Adrenal gland (tissue), 12 donors: Measurements from ENCODE around the gene VAMP1. TPM values are rescaled to one million over a fixed set of nuclear protein-coding genes. Genes with fewer than 3 reads are reported as not detected.

Experiments
- DNase-seq, 7 donors: peaks; one replicate each; pipeline ENCODE4 v3.0.0-alpha.2; 2019 to 2020
- H3K27ac ChIP-seq, 5 donors: fragments of 200-600 bp; sonication (generic) in 4 of 5; 1 replicate in 3 of 5; 2 replicates in 2 of 5; pipeline versions ENCODE4 v1.5.1 to v1.8.0; 2016 to 2020; ENCODE audit warnings: mild to moderate bottlenecking in 1 of 5
- H3K27me3 ChIP-seq: fragments of 200-600 bp; 2 replicates; pipeline ENCODE4 v1.8.0; 2021
- H3K36me3 ChIP-seq, 2 donors: fragments of 200-600 bp; replicated peaks in 1 of 2; 1 replicate in 1 of 2; 2 replicates in 1 of 2; pipeline versions ENCODE4 v1.5.1 to v1.8.0; 2018 to 2022
- H3K4me1 ChIP-seq, 2 donors: fragments of 200-600 bp; replicated peaks in 1 of 2; 1 replicate in 1 of 2; 2 replicates in 1 of 2; pipeline versions ENCODE4 v1.5.1 to v1.8.0; 2018 to 2021
- H3K4me3 ChIP-seq, 4 donors: fragments of 200-600 bp; sonication (generic) in 3 of 4; one replicate each; pipeline ENCODE4 v1.5.1; 2016 to 2018
- H3K9me3 ChIP-seq, 3 donors: fragments of 200-600 bp; sonication (generic) in 1 of 3; replicated peaks in 1 of 3; 1 replicate in 2 of 3; 2 replicates in 1 of 3; pipeline versions ENCODE4 v1.5.1 to v1.8.0; 2016 to 2021
- CTCF ChIP-seq, 6 experiments: fragments of 450-650 bp in 4 of 6; fragments of 200-600 bp in 2 of 6; sonication (generic) in 1 of 6; IDR thresholded peaks; 1 replicate in 5 of 6; 2 replicates in 1 of 6; pipeline versions ENCODE4 v1.5.1 to v1.8.0; 2016 to 2021; ENCODE audit warnings: antibody characterized with exemption in 6 of 6, mild to moderate bottlenecking in 2 of 6, moderate library complexity in 1 of 6
- POLR2A ChIP-seq, 2 donors: fragments of 450-650 bp; IDR thresholded peaks; one replicate each; pipeline ENCODE4 v1.6.1; 2017; ENCODE audit warnings: antibody characterized with exemption in 2 of 2, mild to moderate bottlenecking in 2 of 2, moderate library complexity in 1 of 2
- WGBS, 4 donors: extraction: QIAGEN DNeasy Blood & Tissue Kit in 2 of 4; methylation state at CpG; one replicate each; pipeline versions ENCODE4 v1.1.5 to v1.1.7; 2013 to 2017; 5-methylcytosine and 5-hydroxymethylcytosine counted together
- intact Hi-C, 2 donors: fragments of 100-400 bp; cut with DNase I; formaldehyde crosslinking; loops; one replicate each; pipeline versions ENCODE4 v1.14.1 to v1.15.0; 2022 to 2023
- polyA plus RNA-seq, 3 donors: library from polyadenylated mRNA; stranded (reverse); fragments of 200-250 nt in 2 of 3; fragments of 350-450 nt in 1 of 3; fragmentation: Illumina TruSeq in 1 of 3; extraction: RNeasy Lipid Tissue Mini Kit (QIAGEN cat#74804) in 1 of 3; gene quantifications; one replicate each; pipeline ENCODE4 v1.2.3, GENCODE V29; 2013 to 2014
- total RNA-seq, 9 donors: library from RNA; depleted of rRNA in 4 of 9; stranded (reverse); fragments of >200 nt in 4 of 9; fragments of 120-200 nt in 1 of 9; fragmentation: NEBNext Ultra II Directional in 1 of 9; extraction: Animal tissue kit (Norgen Biotek cat#: 25700) in 1 of 9; gene quantifications; one replicate each; pipeline versions ENCODE4 v1.1.0 to v1.2.4, GENCODE V29; 2013 to 2023
- donor health status: healthy with polysubstance abuse.
- donor health status: Bipolar disorder and iron deficiency.
- donor health status: DM: yes; HTN: yes; CAD: no.
- donor health status: DM: no; HTN: no; CAD: no.
- donor health status: DM: no; HTN: no; CAD: no.
- donor health status: DM: yes; HTN: yes; CAD: no.

The VAMP1 gene
- total and polyA plus RNA-seq, 12 donors: 2.8 to 26.7 (median 9.1) TPM

GRCh38 chr12:6444704-6445688 lies 25.5 kb downstream of the VAMP1 start, which contains the start of gene CD27:
Gene CD27, plus strand, starts transcription at chr12:6444955. Its CDS starts 141 bp downstream, at chr12:6445096.
- H3K27ac ChIP-seq: no peak within 1 kb of the TSS
- TF ChIP-seq CTCF (IDR thresholded peaks at IDR 0.05): no peak
- TF ChIP-seq POLR2A (IDR thresholded peaks at IDR 0.05): no peak
- peaks cover 0 to 7% of the 10 kb centered on the region in 2 donors for H3K36me3 ChIP-seq
- peak in 2 of 7 donors; percentile 8 to 37 for DNase-seq
- 86 to 93% (median 86%) methylated on average over 15 to 16 of the region's 16 CpGs for whole genome bisulfite sequencing, 4 donors
- intact Hi-C loops: no loop called here
- no peaks in the 10 kb centered on the region for H3K9me3 ChIP-seq
- no peaks in the 10 kb centered on the region for H3K27me3 ChIP-seq
- no peak within 1 kb of the TSS for H3K4me3 ChIP-seq
- H3K4me1 ChIP-seq: peaks cover 0 to 3% of the 10 kb centered on the region in 2 donors

GRCh38 chr12:6444031-6444430 lies 26.4 kb downstream of the VAMP1 start:
- Histone ChIP-seq H3K9me3 (no peaks in the 10 kb centered on the region), H3K27me3 (no peaks in the 10 kb centered on the region), H3K4me3 (no peak overlapping the region), H3K36me3 (peaks cover 0 to 7% of the 10 kb centered on the region in 2 donors), H3K4me1 (no peaks in the 10 kb centered on the region), H3K27ac (no peak overlapping the region)
- intact Hi-C loops: no loop called here
- TF ChIP-seq POLR2A (IDR thresholded peaks at IDR 0.05) (no peak), CTCF (IDR thresholded peaks at IDR 0.05) (no peak)
- DNase-seq: no peak
- WGBS, 4 donors: 79 to 89% (median 82%) methylated on average over 4 of the region's 4 CpGs

- Histone ChIP-seq H3K4me3 (no peak overlapping the region), H3K4me1 (no peaks in the 10 kb centered on the region), H3K9me3 (no peaks in the 10 kb centered on the region), H3K27ac (no peak overlapping the region), H3K27me3 (no peaks in the 10 kb centered on the region), H3K36me3 (peaks cover 0 to 7% of the 10 kb centered on the region in 2 donors)
- intact Hi-C loops: no loop called here
- WGBS, 4 donors: 61 to 78% (median 65%) methylated on average over 5 to 9 of the region's 9 CpGs
- TF ChIP-seq POLR2A (IDR thresholded peaks at IDR 0.05): no peak
- no peak for TF ChIP-seq CTCF (IDR thresholded peaks at IDR 0.05)
- no peak for DNase-seq
Observed at GRCh38 chr12:6443361-6443983, 27.0 kb downstream of the VAMP1 start.

- H3K36me3 ChIP-seq: peaks cover 0 to 7% of the 10 kb centered on the region in 2 donors
- no peaks in the 10 kb centered on the region for H3K27me3 ChIP-seq
- intact Hi-C loops: no loop called here
- DNase-seq: no peak
- TF ChIP-seq POLR2A (IDR thresholded peaks at IDR 0.05) (no peak), CTCF (IDR thresholded peaks at IDR 0.05) (no peak)
- no peak overlapping the region for H3K27ac ChIP-seq
- no peak overlapping the region for H3K4me3 ChIP-seq
- no peaks in the 10 kb centered on the region for H3K4me1 ChIP-seq
- no peaks in the 10 kb centered on the region for H3K9me3 ChIP-seq
- 77 to 85% (median 84%) methylated on average over 9 of the region's 9 CpGs for WGBS, 4 donors
Observed at GRCh38 chr12:6442836-6443235, 27.6 kb downstream of the VAMP1 start.
